K562 (cell line): ENCODE data around the gene RAB6B.

Experiments used
- CHD2 ChIP-seq: IDR thresholded peaks from 2 replicates; pipeline ENCODE4 v1.6.1; 2011; ENCODE audit warnings: low read depth, low read length
- EGR1 ChIP-seq: fragments of 450-650 bp; conservative IDR thresholded peaks from 2 replicates; pipeline ENCODE4 v1.6.1; 2017; ENCODE audit warnings: mild to moderate bottlenecking
- MEIS2 ChIP-seq: fragments of 450-650 bp; IDR thresholded peaks from 2 replicates; pipeline ENCODE4 v1.6.1; 2014; ENCODE audit warnings: mild to moderate bottlenecking; ENCODE audit not compliant: partially characterized antibody
- POLR2A ChIP-seq: fragments of 450-650 bp; conservative IDR thresholded peaks from 2 replicates; pipeline ENCODE4 v1.6.1; 2016
- SRSF9 ChIP-seq: fragments of 200-400 bp; formaldehyde crosslinking; IDR thresholded peaks from 2 replicates; pipeline ENCODE4 v1.6.1; 2017; ENCODE audit warnings: low read depth, low read length, borderline replicate concordance
- TCF7L2 ChIP-seq: fragments of 150-350 bp; IDR thresholded peaks from 2 replicates; pipeline ENCODE4 v1.6.1; 2016; ENCODE audit warnings: low read depth, mild to moderate bottlenecking, low read length, moderate library complexity
- TGIF2 ChIP-seq: sonication (generic); formaldehyde crosslinking; IDR thresholded peaks from 2 replicates; pipeline ENCODE4 v1.8.1; 2022; ENCODE audit warnings: mild to moderate bottlenecking, missing genetic modification reagents, moderate library complexity
- TRIM28 ChIP-seq: fragments of 450-650 bp; IDR thresholded peaks from 2 replicates; pipeline ENCODE4 v1.6.1; 2017
- ZBTB1 ChIP-seq: sonication (generic); formaldehyde crosslinking; IDR thresholded peaks from 2 replicates; pipeline ENCODE4 v1.8.1; 2023; ENCODE audit warnings: missing genetic modification reagents, low read depth, mild to moderate bottlenecking, borderline replicate concordance
- TF ChIP-seq, protein P1 (sequence below), 2 experiments: fragments of 450-650 bp; formaldehyde crosslinking in 1 of 2; IDR thresholded peaks; 2 replicates each; pipeline versions ENCODE4 v1.4.0 to v1.6.1; 2014 to 2020; ENCODE audit warnings: mild to moderate bottlenecking in 2 of 2, borderline replicate concordance in 1 of 2, low read depth in 1 of 2
- TF ChIP-seq, protein P2 (sequence below), 3 experiments: IDR thresholded peaks in 2 of 3; conservative IDR thresholded peaks in 1 of 3; 2 replicates each; pipeline ENCODE4 v1.5.1; 2011 to 2012; ENCODE audit warnings: low read length in 3 of 3, mild to moderate bottlenecking in 3 of 3, control low read depth in 2 of 3, improper control_type of control experiment in 1 of 3, inconsistent platforms in 1 of 3, low read depth in 1 of 3, mixed read lengths in 1 of 3, moderate library complexity in 1 of 3; ENCODE audit not compliant: insufficient read depth in 2 of 3
- TF ChIP-seq, protein P3 (sequence below), 2 experiments: fragments of 450-650 bp in 1 of 2; IDR thresholded peaks; 2 replicates each; pipeline ENCODE4 v1.6.1; 2011 to 2017; ENCODE audit warnings: low read depth in 2 of 2, antibody characterized with exemption in 1 of 2, borderline replicate concordance in 1 of 2, low read length in 1 of 2, mild to moderate bottlenecking in 1 of 2, mixed read lengths in 1 of 2; ENCODE audit not compliant: control insufficient read depth in 1 of 2
- TF ChIP-seq, protein P4 (sequence below): fragments of 200-800 bp; sonication (Bioruptor generic); IDR thresholded peaks from 2 replicates; pipeline ENCODE4 v1.6.1; 2017; ENCODE audit warnings: missing genetic modification characterization, missing compliant biosample characterization
- TF ChIP-seq, protein P5 (sequence below): sonication (generic); formaldehyde crosslinking; IDR thresholded peaks from 2 replicates; pipeline ENCODE4 v1.5.0; 2020; ENCODE audit warnings: missing genetic modification reagents

DNA sequence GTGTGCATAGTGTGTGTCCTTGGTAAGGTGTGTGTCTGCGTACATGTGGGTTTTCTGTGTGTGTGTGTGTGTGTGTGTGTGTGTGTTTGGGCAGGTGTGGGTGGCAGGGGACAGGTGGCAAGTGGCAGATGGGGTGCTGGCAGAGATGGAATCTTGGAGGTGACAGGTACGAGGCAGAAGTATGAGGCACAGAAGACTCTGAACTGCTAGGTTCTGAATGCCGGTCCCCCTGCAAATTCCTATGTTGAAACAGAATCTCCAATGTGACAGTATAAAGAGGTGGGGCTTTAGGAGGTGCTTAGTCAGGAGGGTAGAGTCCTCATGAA, 60.3 kb downstream of the RAB6B start:
- TF ChIP-seq POLR2A (no peak), MEIS2 (no peak), EGR1 (no peak), CHD2 (no peak), SRSF9 (no peak), TCF7L2 (no peak), TRIM28 (no peak), ZBTB1 (CRISPR knock-in tag) (no peak), TGIF2 (CRISPR knock-in tag) (no peak)
- TF ChIP-seq, protein P1, sequence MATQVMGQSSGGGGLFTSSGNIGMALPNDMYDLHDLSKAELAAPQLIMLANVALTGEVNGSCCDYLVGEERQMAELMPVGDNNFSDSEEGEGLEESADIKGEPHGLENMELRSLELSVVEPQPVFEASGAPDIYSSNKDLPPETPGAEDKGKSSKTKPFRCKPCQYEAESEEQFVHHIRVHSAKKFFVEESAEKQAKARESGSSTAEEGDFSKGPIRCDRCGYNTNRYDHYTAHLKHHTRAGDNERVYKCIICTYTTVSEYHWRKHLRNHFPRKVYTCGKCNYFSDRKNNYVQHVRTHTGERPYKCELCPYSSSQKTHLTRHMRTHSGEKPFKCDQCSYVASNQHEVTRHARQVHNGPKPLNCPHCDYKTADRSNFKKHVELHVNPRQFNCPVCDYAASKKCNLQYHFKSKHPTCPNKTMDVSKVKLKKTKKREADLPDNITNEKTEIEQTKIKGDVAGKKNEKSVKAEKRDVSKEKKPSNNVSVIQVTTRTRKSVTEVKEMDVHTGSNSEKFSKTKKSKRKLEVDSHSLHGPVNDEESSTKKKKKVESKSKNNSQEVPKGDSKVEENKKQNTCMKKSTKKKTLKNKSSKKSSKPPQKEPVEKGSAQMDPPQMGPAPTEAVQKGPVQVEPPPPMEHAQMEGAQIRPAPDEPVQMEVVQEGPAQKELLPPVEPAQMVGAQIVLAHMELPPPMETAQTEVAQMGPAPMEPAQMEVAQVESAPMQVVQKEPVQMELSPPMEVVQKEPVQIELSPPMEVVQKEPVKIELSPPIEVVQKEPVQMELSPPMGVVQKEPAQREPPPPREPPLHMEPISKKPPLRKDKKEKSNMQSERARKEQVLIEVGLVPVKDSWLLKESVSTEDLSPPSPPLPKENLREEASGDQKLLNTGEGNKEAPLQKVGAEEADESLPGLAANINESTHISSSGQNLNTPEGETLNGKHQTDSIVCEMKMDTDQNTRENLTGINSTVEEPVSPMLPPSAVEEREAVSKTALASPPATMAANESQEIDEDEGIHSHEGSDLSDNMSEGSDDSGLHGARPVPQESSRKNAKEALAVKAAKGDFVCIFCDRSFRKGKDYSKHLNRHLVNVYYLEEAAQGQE (IDR thresholded peaks at IDR 0.05; ENCODE audit: borderline replicate concordance) = no peak
- TF ChIP-seq, protein P1 (CRISPR knock-in tag; IDR thresholded peaks at IDR 0.05; ENCODE audit: low read depth) = no peak
- TF ChIP-seq, protein P2, sequence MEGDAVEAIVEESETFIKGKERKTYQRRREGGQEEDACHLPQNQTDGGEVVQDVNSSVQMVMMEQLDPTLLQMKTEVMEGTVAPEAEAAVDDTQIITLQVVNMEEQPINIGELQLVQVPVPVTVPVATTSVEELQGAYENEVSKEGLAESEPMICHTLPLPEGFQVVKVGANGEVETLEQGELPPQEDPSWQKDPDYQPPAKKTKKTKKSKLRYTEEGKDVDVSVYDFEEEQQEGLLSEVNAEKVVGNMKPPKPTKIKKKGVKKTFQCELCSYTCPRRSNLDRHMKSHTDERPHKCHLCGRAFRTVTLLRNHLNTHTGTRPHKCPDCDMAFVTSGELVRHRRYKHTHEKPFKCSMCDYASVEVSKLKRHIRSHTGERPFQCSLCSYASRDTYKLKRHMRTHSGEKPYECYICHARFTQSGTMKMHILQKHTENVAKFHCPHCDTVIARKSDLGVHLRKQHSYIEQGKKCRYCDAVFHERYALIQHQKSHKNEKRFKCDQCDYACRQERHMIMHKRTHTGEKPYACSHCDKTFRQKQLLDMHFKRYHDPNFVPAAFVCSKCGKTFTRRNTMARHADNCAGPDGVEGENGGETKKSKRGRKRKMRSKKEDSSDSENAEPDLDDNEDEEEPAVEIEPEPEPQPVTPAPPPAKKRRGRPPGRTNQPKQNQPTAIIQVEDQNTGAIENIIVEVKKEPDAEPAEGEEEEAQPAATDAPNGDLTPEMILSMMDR (IDR thresholded peaks at IDR 0.05 in 2 of 3, conservative IDR thresholded peaks at IDR 0.05 in 1 of 3; ENCODE audit: insufficient read depth in 2 of 3, low read depth in 1 of 3, low read length in 3 of 3) = no peak
- TF ChIP-seq, protein P3, sequence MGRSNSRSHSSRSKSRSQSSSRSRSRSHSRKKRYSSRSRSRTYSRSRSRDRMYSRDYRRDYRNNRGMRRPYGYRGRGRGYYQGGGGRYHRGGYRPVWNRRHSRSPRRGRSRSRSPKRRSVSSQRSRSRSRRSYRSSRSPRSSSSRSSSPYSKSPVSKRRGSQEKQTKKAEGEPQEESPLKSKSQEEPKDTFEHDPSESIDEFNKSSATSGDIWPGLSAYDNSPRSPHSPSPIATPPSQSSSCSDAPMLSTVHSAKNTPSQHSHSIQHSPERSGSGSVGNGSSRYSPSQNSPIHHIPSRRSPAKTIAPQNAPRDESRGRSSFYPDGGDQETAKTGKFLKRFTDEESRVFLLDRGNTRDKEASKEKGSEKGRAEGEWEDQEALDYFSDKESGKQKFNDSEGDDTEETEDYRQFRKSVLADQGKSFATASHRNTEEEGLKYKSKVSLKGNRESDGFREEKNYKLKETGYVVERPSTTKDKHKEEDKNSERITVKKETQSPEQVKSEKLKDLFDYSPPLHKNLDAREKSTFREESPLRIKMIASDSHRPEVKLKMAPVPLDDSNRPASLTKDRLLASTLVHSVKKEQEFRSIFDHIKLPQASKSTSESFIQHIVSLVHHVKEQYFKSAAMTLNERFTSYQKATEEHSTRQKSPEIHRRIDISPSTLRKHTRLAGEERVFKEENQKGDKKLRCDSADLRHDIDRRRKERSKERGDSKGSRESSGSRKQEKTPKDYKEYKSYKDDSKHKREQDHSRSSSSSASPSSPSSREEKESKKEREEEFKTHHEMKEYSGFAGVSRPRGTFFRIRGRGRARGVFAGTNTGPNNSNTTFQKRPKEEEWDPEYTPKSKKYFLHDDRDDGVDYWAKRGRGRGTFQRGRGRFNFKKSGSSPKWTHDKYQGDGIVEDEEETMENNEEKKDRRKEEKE (IDR thresholded peaks at IDR 0.05; ENCODE audit: borderline replicate concordance in 1 of 2, control insufficient read depth in 1 of 2, low read depth in 2 of 2, low read length in 1 of 2) = no peak
- TF ChIP-seq, protein P4, sequence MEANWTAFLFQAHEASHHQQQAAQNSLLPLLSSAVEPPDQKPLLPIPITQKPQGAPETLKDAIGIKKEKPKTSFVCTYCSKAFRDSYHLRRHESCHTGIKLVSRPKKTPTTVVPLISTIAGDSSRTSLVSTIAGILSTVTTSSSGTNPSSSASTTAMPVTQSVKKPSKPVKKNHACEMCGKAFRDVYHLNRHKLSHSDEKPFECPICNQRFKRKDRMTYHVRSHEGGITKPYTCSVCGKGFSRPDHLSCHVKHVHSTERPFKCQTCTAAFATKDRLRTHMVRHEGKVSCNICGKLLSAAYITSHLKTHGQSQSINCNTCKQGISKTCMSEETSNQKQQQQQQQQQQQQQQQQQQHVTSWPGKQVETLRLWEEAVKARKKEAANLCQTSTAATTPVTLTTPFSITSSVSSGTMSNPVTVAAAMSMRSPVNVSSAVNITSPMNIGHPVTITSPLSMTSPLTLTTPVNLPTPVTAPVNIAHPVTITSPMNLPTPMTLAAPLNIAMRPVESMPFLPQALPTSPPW (CRISPR knock-in tag) = no peak
- TF ChIP-seq, protein P5, sequence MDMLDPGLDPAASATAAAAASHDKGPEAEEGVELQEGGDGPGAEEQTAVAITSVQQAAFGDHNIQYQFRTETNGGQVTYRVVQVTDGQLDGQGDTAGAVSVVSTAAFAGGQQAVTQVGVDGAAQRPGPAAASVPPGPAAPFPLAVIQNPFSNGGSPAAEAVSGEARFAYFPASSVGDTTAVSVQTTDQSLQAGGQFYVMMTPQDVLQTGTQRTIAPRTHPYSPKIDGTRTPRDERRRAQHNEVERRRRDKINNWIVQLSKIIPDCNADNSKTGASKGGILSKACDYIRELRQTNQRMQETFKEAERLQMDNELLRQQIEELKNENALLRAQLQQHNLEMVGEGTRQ = no peak
